Heart left ventricle (tissue), 16 donors: ENCODE data around the gene UROC1. TPM values are rescaled to one million over a fixed set of nuclear protein-coding genes. Genes with fewer than 3 reads are reported as not detected.
"Not testable (repeated sequence)": the region's sequence is repeated elsewhere in the genome, so short reads cannot be mapped to it uniquely, and the experiment has no call there.

Source experiments
- ATAC-seq, 4 donors: fragments of 200-7000 bp; cut with Tn5 transposase; one replicate each; pipeline ENCODE4 v1.9.1; 2020 to 2022; ENCODE audit warnings: moderate library complexity in 4 of 4, mild to moderate bottlenecking in 3 of 4, moderate number of reproducible peaks in 1 of 4
- DNase-seq, 5 donors: peaks; one replicate each; pipeline ENCODE4 v3.0.0-alpha.2; 2020
- H3K27ac ChIP-seq, 12 donors: fragments of 200-600 bp; sonication (generic) in 4 of 12; one replicate each; pipeline versions ENCODE4 v1.5.0 to v1.8.0; 2016 to 2022; ENCODE audit warnings: mild to moderate bottlenecking in 2 of 12
- H3K27me3 ChIP-seq, 9 donors: fragments of 200-600 bp; sonication (generic) in 2 of 9; one replicate each; pipeline versions ENCODE4 v1.5.1 to v1.8.0; 2016 to 2022; ENCODE audit warnings: mild to moderate bottlenecking in 3 of 9
- H3K36me3 ChIP-seq, 9 donors: fragments of 200-600 bp; sonication (generic) in 2 of 9; one replicate each; pipeline versions ENCODE4 v1.5.0 to v1.8.0; 2018 to 2022; ENCODE audit warnings: mild to moderate bottlenecking in 2 of 9
- H3K4me1 ChIP-seq, 12 donors: fragments of 200-600 bp; sonication (generic) in 4 of 12; one replicate each; pipeline versions ENCODE4 v1.5.0 to v1.8.0; 2016 to 2022; ENCODE audit warnings: mild to moderate bottlenecking in 3 of 12
- H3K4me3 ChIP-seq, 12 donors: fragments of 200-600 bp; sonication (generic) in 4 of 12; one replicate each; pipeline versions ENCODE4 v1.5.0 to v1.8.0; 2017 to 2022; ENCODE audit warnings: mild to moderate bottlenecking in 9 of 12, moderate library complexity in 4 of 12
- H3K9me3 ChIP-seq, 12 donors: fragments of 200-600 bp; sonication (generic) in 4 of 12; one replicate each; pipeline versions ENCODE4 v1.5.0 to v1.8.0; 2016 to 2022; ENCODE audit warnings: mild to moderate bottlenecking in 1 of 12
- POLR2A ChIP-seq, 2 donors: fragments of 450-650 bp; IDR thresholded peaks; one replicate each; pipeline ENCODE4 v1.6.1; 2017; ENCODE audit warnings: antibody characterized with exemption in 2 of 2, mild to moderate bottlenecking in 2 of 2, moderate library complexity in 2 of 2
- whole genome bisulfite sequencing, 4 donors: extraction: QIAGEN DNeasy Blood & Tissue Kit in 2 of 4; methylation state at CpG; one replicate each; pipeline versions ENCODE4 v1.1.5 to v1.1.7; 2013 to 2018; 5-methylcytosine and 5-hydroxymethylcytosine counted together
- intact Hi-C, 10 donors: fragments of 100-400 bp; cut with DNase I; formaldehyde crosslinking; loops; one replicate each; pipeline versions ENCODE4 v1.11.1 to v1.14.2; 2022
- polyA plus RNA-seq, 2 donors: library from polyadenylated mRNA; stranded (reverse); fragments of 200-250 nt; gene quantifications; one replicate each; pipeline ENCODE4 v1.2.3, GENCODE V29; 2013
- total RNA-seq, 9 donors: library from RNA; depleted of rRNA in 2 of 9; stranded (reverse); fragments of >200 nt in 2 of 9; fragmentation: NEBNext Ultra II Directional in 3 of 9; extraction: Animal tissue kit (Norgen Biotek cat#: 25700) in 3 of 9; gene quantifications; one replicate each; pipeline versions ENCODE4 v1.1.0 to v1.2.4, GENCODE V29; 2016 to 2023
- TF ChIP-seq, protein P1 (sequence below), 12 donors: fragments of 200-600 bp; sonication (generic) in 4 of 12; IDR thresholded peaks; one replicate each; pipeline versions ENCODE4 v1.5.0 to v1.8.0; 2018 to 2022; ENCODE audit warnings: antibody characterized with exemption in 12 of 12, mild to moderate bottlenecking in 5 of 12
- donor health status: ischemic (EF 13 %, LVEDD 7.1; RV severe dilation, severe dysfunction).
- donor health status: healthy with polysubstance abuse.
- donor health status: DM: no; HTN: yes; CAD: no.
- donor health status: DM: no; HTN: no; CAD: no.
- donor health status: ischemic (EF 25% LVEDD 6.9; RV normal size, moderate dysfunction).
- donor health status: ischemic (EF 25% LVEDD 5.7; RV mildly dilated, moderate dysfunction).
- donor health status: healthy.
- donor health status: DM: yes; HTN: yes; CAD: no.
- donor health status: ischemic (EF 35%, LVEDD 5.7; RV mildly dilated, moderate dysfunction).
- donor health status: nonischemic (EF 11% LVEDD 7.7; RV severe dilation, severe dysfunction).
- donor health status: DM: yes; HTN: yes; CAD: no.
- donor health status: PGD.
- donor health status: ischemic (EF 29% LVEDD 5.4; RV normal size, mild dysfunction).
- donor health status: nonischemic (EF 23%, LVEDD 6.1; RV moderate dilation, normal function).

The UROC1 gene
- total and polyA plus RNA-seq, 11 donors, result not detected

DNA sequence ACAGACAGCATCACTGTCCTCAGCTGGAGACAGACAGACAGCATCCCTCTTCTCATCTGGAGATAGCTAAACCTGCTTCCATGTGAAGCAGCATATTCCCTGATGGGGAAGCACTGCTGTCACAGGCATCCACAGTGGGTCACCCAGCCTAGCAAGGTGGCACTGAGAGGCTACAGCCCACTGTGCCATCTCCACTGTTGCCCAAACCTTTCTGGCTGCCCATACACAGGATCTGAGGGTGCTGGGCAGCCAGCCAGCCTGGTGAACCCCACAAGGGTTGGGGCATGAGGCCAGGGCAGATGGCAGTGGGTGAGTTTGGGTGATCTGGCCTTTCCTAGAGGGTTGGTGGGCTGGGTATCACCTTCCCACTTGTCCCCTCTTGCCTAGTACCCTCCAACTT lies 18.1 kb upstream of the UROC1 start:
- DNase-seq (peak in 3 of 5 donors; percentile 4 to 41 (median 15)), ATAC-seq (no peak)
- Histone ChIP-seq H3K36me3 (no peaks in the 10 kb centered on the region), H3K4me1 (peaks cover 0 to 13% (median 0%) of the 10 kb centered on the region in 12 donors), H3K4me3 (no peak overlapping the region), H3K9me3 (no peaks in the 10 kb centered on the region), H3K27me3 (peaks cover 0 to 24% (median 0%) of the 10 kb centered on the region in 9 donors), H3K27ac (no peak overlapping the region)
- intact Hi-C loops, result no loop called here
- TF ChIP-seq, protein P1, sequence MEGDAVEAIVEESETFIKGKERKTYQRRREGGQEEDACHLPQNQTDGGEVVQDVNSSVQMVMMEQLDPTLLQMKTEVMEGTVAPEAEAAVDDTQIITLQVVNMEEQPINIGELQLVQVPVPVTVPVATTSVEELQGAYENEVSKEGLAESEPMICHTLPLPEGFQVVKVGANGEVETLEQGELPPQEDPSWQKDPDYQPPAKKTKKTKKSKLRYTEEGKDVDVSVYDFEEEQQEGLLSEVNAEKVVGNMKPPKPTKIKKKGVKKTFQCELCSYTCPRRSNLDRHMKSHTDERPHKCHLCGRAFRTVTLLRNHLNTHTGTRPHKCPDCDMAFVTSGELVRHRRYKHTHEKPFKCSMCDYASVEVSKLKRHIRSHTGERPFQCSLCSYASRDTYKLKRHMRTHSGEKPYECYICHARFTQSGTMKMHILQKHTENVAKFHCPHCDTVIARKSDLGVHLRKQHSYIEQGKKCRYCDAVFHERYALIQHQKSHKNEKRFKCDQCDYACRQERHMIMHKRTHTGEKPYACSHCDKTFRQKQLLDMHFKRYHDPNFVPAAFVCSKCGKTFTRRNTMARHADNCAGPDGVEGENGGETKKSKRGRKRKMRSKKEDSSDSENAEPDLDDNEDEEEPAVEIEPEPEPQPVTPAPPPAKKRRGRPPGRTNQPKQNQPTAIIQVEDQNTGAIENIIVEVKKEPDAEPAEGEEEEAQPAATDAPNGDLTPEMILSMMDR (IDR thresholded peaks at IDR 0.05), result no peak
- TF ChIP-seq POLR2A (IDR thresholded peaks at IDR 0.05), result no peak

DNA sequence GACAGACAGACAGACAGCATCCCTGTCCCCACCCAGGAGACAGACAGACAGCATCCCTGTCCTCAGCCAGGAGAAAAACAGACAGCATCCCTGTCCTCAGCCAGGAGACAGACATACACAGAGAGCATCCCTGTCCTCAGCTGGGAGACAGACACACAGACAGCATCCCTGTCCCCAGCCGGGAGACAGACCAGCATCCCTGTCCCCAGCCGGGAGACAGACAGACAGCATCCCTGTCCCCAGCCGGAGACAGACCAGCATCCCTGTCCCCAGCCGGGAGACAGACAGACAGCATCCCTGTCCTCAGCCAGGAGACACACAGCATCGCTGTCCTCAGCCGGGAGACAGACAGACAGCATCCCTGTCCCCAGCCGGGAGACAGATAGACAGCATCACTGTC lies 17.1 kb upstream of the UROC1 start:
- H3K9me3 ChIP-seq, H3K4me3 ChIP-seq, H3K36me3 ChIP-seq, intact Hi-C loops, ATAC-seq, H3K27ac ChIP-seq: not testable (repeated sequence)
- H3K4me1 ChIP-seq, result peaks cover 0 to 19% (median under 1%) of the 10 kb centered on the region in 12 donors
- WGBS, 4 donors, result 79 to 86% (median 84%) methylated on average over 5 to 7 of the region's 7 CpGs
- H3K27me3 ChIP-seq, result peaks cover 0 to 21% (median 0%) of the 10 kb centered on the region in 9 donors
- DNase-seq, result peak in 3 of 5 donors; percentile 2 to 30 (median 8)

DNA sequence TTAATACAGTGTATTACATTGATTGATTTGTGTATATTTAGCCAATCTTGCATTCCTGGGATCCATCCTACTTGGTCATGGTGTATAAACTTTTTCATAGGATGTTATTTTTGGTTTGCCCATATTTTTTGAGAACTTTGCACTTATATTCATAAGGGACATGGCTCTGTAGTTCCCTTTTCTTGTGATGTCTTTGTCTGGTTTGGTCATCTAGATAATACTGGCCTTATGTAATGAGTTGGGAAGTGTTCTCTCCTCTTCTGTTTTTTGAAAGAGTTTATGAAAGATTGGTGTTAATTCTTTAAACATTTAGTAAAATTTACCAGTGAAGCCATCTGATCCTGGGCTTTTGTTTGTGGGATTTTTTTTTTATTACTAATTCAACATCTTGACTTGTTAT lies 15.9 kb upstream of the UROC1 start:
- TF ChIP-seq POLR2A (IDR thresholded peaks at IDR 0.05), result no peak
- ATAC-seq, result no peak
- intact Hi-C loops, result no loop called here

DNA sequence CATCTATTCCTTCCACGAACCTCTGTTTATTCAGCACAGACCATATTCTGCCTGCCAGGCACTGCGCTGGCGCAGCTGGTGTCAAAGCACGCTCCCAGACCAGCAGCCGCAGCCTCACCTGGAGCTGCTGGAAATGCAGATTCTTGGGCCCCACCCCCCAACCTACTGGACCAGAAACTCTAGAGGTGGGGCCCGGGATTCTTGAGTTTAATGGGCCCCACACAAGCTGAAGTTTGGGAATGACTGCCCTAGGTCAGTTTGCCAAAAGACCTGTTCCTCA lies 13.4 kb upstream of the UROC1 start:
- Histone ChIP-seq H3K4me1 (peaks cover 0 to 38% (median 5%) of the 10 kb centered on the region in 12 donors), H3K27me3 (peaks cover 0 to 8% (median 0%) of the 10 kb centered on the region in 9 donors), H3K27ac (peak overlapping the region in 2 of 12 donors; percentile 59 to 78), H3K4me3 (no peak overlapping the region), H3K36me3 (no peaks in the 10 kb centered on the region), H3K9me3 (no peaks in the 10 kb centered on the region)
- no peak for DNase-seq
- WGBS, 4 donors, result 86 to 91% (median 89%) methylated on average over 6 of the region's 6 CpGs
- no peak for ATAC-seq
- intact Hi-C loops, result no loop called here
- TF ChIP-seq, protein P1 (IDR thresholded peaks at IDR 0.05), result no peak
- no peak for TF ChIP-seq POLR2A (IDR thresholded peaks at IDR 0.05)

More for the DNA sequence above, 15.9 kb upstream of the UROC1 start:
- Histone ChIP-seq H3K36me3 (no peaks in the 10 kb centered on the region), H3K9me3 (no peaks in the 10 kb centered on the region), H3K27ac (no peak overlapping the region), H3K27me3 (peaks cover 0 to 21% (median 0%) of the 10 kb centered on the region in 9 donors), H3K4me3 (no peak overlapping the region), H3K4me1 (peaks cover 0 to 30% (median 5%) of the 10 kb centered on the region in 12 donors)
- DNase-seq, result no peak

DNA sequence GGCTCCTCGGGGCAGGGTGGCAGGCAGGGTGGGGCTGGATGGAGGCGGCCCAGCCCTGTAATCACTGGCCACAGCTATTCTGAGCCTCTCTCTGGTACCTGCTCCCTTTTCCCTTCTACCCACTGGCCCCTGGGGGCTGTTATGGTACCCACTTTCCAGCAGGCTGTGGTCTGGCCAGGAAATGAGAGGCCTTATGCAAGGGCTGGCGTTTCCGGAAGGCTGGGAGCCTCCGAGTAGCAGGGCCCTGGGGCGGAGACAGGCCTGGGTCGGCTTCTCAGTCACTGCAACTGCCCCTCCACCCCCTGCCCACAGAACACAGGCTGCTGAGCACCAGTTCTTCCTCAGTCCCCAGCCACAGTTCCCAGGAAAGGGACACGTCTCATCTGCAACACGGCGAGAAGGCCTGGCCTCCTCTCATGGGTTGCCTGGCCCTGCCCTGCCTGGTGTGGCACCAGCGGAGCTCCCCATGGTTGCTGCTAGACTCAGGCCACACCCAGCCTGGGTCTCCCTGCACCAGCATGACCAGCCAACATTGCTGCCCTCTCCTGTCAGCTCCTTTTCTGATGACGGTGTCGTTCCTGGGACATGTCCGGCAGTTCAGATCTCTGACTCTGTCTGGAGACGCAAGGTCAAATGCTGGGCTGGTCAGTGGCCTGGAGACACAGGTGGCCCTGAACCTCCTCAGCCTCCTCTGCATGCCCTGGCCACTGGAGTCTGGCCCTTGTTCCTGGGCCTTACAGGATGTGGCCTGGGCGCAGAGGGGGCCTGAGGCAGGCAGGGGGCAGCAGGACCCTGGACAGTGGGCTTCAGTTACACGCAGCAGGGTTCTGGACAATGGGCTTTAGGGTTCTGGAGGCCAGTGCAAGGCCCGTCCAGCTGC lies 12.8 kb upstream of the UROC1 start:
- peak in 3 of 4 donors; percentile 53 to 61 (median 54) for ATAC-seq
- Histone ChIP-seq H3K4me1 (peaks cover 0 to 38% (median 5%) of the 10 kb centered on the region in 12 donors), H3K4me3 (no peak overlapping the region), H3K9me3 (no peaks in the 10 kb centered on the region), H3K27me3 (peaks cover 0 to 3% (median 0%) of the 10 kb centered on the region in 9 donors), H3K36me3 (no peaks in the 10 kb centered on the region), H3K27ac (peak overlapping the region in 5 of 12 donors; percentile 45 to 78 (median 58))
- DNase-seq, result peak in 3 of 5 donors; percentile 64 to 80 (median 65)
- TF ChIP-seq POLR2A (IDR thresholded peaks at IDR 0.05), result no peak
- TF ChIP-seq, protein P1 (IDR thresholded peaks at IDR 0.05), result no peak
- intact Hi-C loops, result no loop called here
- 62 to 81% (median 72%) methylated on average over 13 to 18 of the region's 18 CpGs for WGBS, 4 donors
